Measurements from ENCODE around the gene KRTAP10-4. TPM values are rescaled to one million over a fixed set of nuclear protein-coding genes. Genes with fewer than 3 reads are reported as not detected.

Gene KRTAP10-4
- total and polyA plus RNA-seq, 10 of the 15 experiments (the other 5 are each of a cell fraction or from before 2014, with no cell fraction given): not detected

- TF ChIP-seq MTA2 (IDR thresholded peaks at IDR 0.05; ENCODE audit: low read depth) (no peak), ZNF274 (IDR thresholded peaks at IDR 0.05; ENCODE audit: insufficient read depth, insufficient read length) (no peak), GATAD2B (conservative IDR thresholded peaks at IDR 0.05; ENCODE audit: low read depth) (no peak), SREBF1 (IDR thresholded peaks at IDR 0.05; ENCODE audit: low read length) (no peak), NRF1 (conservative IDR thresholded peaks at IDR 0.05; ENCODE audit: low read depth, low read length) (no peak), RB1 (IDR thresholded peaks at IDR 0.05; ENCODE audit: borderline replicate concordance) (no peak), FOXK2 (IDR thresholded peaks at IDR 0.05) (no peak), MLLT1 (IDR thresholded peaks at IDR 0.05) (no peak)
- Histone ChIP-seq H3K4me1 (ENCODE audit: control insufficient read depth, insufficient read depth, low read length) (no peaks in the 10 kb centered on the region), H4K20me1 (ENCODE audit: control insufficient read depth, insufficient read depth) (no peaks in the 10 kb centered on the region), H3K9ac (ENCODE audit: control insufficient read depth, insufficient read depth, low read length) (no peak overlapping the region), H3K27me3 (replicated peaks in 1 of 2; ENCODE audit: control insufficient read depth in 2 of 2, insufficient read depth in 2 of 2, low read length in 1 of 2) (no peaks in the 10 kb centered on the region), H3K4me2 (ENCODE audit: control insufficient read depth, insufficient read depth) (no peak overlapping the region), H3K4me3 (no peak overlapping the region), H3K79me2 (ENCODE audit: control insufficient read depth, insufficient read depth, low read length) (no peaks in the 10 kb centered on the region), H3K27ac (ENCODE audit: control insufficient read depth, insufficient read depth) (no peak overlapping the region), H2AFZ (ENCODE audit: control insufficient read depth, low read depth, low read length) (no peak overlapping the region), H3K36me3 (ENCODE audit: control insufficient read depth in 2 of 2, insufficient read depth in 2 of 2, low read length in 1 of 2) (no peaks in the 10 kb centered on the region), H3K9me3 (replicated peaks; ENCODE audit: control insufficient read depth, insufficient read depth, low read length) (no peaks in the 10 kb centered on the region; the same call in 1 of the 3 replicates)
- ChIA-PET SMC1A (ENCODE audit: uncharacterized antibody, unreplicated experiment) (interaction anchor here (0.5 kb wide), 1 partner anchor 230 kb away, joined by 3 read pairs; no protein-coding TSS in a partner anchor), CTCF (no interaction called here), RAD21 (ENCODE audit: unreplicated experiment) (interaction anchor here (0.9 kb wide), 1 partner anchor 55 kb away, joined by 3 read pairs; no protein-coding TSS in a partner anchor), POLR2A (no interaction called here)
- FAIRE-seq (no peak), DNase-seq (ENCODE audit: low read depth, low spot score) (no peak), ATAC-seq (no peak)
- WGBS (ENCODE audit: insufficient coverage, insufficient replicate concordance, low lambda C conversion rate, missing lambda C conversion rate): 97% methylated on average over 1 of the region's 1 CpG
- in situ Hi-C loops (cut with MboI) (no loop called here), intact Hi-C loops (cut with micrococcal nuclease; ENCODE audit: unreplicated experiment) (no loop called here)
- no TSS peak for BruUV-seq (replicated peaks)
Observed at GRCh38 chr21:44564099-44564498, 9.4 kb upstream of the KRTAP10-4 start.

Data from GM12878 (cell line).